HS-5 (cell line): Measurements from ENCODE around the gene ABHD10.

Experiments
- DNase-seq: peaks from one replicate; pipeline ENCODE4 v3.0.0-alpha.2; 2012; ENCODE audit warnings: low read depth

ABHD10 gene

DNA sequence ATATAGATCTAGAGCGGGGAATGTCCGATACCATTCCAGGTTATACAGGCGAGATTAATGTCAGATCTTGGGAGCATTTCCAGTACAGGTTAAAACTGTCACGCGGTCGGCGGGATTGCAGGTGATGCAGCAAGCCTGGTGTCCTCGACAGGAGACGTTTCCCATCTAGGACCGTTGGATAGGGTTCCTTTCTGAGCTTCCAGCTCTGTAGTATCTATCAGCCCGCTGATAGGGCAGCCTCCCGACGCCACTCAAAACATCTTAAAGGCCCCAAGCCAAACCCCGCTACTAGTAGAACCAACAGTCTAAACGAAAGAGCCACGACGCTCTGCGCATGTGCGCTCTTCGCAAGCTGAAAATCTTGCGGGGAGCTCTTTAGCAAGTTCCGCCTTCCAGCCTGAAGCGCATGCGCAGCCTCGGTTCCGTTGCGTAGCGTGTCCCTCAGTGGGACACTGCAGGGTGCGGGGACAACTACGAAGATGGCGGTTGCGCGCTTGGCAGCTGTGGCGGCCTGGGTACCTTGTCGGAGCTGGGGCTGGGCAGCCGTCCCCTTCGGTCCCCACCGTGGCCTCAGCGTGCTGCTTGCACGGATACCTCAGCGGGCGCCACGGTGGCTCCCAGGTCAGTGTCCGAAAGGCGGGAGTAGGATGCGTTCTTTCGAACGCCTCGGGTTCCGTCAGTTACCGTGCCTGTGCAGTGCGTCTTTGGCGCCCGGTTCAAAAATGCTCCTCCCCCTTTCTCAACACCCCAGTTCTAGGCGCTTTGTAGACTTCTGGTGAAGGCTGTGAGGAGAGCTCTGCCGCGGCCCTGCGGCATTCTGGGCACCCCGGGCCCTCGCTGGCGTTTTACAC is at the start of gene ABHD10:
Gene ABHD10, plus strand, starts transcription at position 444 of the 851 bp plus-strand sequence. Its CDS starts 36 bp downstream, at position 480.
- DNase-seq: peak; percentile 93

DNA sequence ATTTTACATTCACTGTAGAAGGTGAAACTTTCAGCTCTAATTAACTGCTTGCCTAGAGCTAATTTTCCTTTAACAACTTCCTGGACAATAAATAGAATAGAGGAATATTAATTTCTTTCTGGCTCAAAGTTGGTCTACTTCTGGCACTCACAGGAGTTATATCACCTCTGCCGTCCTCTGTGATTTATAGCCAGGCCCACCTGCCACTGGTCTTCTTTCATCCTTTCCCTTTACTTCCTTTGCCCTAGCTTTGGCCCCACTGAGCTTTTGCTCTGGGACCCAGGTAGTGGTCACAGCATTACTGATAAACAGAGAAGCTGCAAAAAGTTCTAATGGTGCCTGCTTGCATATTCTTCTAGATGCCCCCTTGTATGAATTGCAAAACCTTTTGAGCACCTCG is 49.3 kb upstream of the ABHD10 start:
- no peak for DNase-seq

DNA sequence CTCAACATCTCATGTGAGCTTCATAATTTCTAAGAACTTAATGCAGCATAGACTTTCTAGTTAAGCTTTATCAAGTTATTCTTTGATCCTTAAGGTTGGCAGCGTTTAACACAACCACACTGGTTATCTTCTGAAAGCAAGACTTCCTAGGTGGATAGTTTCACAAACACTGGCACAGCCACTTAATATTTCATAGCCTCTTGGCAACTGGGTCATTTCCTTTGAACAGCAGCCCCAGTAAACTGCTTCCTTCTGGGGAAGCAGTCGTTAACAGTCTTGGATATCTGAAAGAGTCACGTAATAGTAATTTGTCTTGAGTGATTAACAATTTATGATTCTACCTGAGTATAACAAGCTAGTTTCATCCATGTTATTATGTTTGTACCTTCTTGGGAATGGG is 45.9 kb upstream of the ABHD10 start:
- no peak for DNase-seq

DNA sequence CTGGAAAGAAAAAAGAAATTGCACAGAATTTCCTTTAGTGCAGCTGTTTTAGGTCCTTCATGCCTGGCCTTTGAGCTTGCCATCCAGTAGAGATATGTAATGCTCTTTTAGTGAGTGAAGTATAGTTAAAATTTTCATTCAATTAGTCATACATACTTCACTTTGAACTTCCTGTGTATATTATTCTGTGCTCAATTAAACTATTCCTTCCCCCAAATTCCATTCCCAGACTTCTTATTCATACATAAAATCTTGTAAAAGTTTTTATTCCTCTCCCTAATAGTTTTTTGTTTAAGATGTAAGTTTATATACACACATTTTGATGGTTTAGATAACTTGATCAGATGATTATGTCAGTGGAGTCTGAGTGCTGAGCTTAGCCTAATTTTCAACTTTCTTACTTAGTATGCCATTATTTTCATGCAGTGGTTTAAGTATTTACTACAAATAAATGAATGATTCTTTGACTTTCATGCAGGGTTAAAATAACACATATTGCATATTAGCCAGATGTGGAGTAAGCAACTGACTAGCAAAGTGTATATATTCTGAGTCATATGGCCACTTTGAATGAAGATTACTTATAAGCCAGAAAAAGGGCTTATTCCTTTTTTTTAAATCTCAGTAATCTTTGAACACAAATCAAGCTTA is 42.5 kb upstream of the ABHD10 start:
- peak; percentile 80 for DNase-seq

DNA sequence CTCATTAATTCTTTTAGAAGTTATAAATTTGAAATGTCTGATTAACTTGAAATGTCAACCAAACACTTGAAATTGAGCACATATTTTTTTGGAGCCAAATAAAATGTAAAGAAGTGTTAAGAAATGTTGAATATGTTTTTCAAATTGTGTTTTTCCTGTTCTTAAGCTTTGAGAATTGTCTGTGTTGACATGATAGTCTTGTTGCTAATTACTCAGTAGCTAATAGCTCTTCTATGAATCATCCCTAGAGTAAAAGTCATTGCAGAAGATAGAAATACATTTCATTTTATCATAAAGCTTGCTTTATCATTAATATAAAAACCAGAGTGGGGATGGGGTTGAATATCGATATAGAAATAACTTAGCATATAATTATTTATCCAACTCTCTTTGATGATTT is 41.9 kb upstream of the ABHD10 start:
- no peak for DNase-seq

DNA sequence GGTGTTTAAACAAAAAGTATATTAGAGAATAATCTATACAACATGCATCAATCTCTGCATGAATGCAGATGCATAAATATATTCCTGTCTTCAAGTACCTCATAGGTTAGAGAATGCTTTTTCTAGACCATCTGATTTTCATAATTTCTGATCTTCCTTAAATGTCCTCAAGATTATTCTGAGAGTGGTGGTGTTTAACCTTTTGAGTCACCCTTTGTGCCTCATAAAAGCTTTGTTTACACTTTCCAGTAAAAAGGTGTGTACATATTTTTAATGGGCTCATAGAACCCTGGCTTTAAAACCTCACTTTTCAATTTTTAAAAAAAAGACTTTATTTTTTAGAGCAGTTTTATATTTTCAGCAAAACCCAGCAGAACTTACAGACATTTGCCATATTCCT is 41.0 kb upstream of the ABHD10 start:
- DNase-seq: no peak

DNA sequence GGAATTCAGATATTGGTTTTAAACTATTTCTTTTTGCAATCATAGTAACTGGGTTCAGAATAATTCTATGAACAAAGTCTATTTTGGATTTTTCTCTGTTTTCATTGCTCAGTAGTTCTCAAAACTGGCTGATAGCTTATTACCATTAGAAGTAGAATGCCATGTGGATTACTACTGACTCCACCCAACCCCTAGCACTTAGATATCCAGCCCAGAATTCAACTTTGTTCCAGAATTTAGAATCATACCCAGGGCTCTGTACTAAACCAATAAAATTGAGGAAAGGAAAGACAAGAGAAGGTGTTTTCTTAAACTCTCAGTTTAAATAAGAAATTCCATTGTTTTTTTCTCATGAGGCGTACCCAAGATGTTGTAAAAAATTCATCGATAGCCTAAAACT is 39.0 kb upstream of the ABHD10 start:
- DNase-seq: no peak

DNA sequence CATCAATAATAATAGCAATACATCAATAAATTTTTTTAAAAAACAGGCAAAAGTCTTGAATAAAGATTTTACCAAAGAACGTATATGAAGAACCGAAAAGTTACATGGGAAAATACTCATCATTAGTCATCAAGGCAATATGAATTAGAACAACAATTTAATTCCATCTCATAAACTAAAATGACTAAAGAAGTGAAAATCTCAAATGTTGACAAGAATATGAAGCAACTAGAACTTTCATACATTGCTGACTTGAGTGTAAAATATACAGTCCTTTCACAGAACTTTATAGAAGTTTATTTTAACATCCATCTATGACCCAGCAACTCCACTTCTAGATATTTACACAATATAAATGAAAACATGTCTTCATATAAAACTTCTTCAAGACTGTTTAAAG is 35.3 kb upstream of the ABHD10 start:
- no peak for DNase-seq

DNA sequence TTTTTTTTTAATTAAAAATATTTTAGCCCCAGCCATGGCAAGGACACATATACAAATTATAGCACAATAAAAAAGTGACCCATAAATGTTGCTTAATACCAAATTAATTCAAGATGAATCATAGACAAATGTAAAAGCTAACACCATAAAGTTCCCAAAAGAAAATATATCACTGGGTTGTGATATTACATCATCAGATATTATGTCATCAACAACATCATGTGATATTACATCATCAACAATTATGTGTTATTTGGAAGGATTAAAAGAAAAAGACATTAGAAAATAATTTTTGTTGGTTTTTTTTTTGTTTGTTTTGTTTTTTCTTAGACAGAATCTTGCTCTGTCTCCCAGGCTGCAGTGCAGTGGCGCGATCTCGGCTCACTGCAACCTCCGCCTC is 34.5 kb upstream of the ABHD10 start:
- no peak for DNase-seq

DNA sequence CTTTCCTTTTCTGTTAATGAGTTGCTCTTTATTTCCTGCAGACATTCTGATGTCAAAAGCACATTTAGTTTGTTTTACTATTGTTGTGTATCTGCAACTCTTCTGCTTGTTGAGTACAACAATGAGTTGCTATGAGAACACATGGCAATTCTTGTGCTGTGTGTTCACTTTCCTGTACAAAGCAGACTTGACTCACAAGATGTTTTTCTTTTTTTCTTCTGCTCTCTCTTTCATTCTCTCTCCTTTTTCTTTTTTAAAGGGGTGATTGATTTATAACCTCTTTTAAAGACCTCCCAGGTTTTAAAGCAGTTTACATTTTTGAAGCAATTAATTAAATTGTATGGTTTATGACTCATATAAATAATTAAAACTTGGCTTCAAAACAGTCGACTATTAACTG is 31.6 kb upstream of the ABHD10 start:
- DNase-seq: no peak

DNA sequence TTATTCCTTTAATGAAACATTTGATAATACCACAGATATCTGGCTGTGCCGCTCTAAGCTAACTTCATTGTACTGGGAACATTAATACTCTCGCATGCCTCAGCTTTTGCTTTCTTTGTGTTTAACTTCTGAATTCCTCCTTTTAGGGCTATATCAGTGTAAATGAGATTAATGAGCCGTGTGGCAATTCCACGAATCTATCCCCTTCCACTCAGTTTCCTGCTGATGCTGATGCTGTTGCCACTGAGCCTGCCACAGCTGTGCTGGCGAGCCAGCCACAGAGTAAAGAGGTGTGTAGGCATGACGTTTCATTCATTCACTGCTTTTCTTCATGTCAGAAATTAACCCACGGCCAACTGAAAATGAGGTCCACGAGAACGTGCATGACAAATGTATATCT is 30.0 kb upstream of the ABHD10 start:
- no peak for DNase-seq

DNA sequence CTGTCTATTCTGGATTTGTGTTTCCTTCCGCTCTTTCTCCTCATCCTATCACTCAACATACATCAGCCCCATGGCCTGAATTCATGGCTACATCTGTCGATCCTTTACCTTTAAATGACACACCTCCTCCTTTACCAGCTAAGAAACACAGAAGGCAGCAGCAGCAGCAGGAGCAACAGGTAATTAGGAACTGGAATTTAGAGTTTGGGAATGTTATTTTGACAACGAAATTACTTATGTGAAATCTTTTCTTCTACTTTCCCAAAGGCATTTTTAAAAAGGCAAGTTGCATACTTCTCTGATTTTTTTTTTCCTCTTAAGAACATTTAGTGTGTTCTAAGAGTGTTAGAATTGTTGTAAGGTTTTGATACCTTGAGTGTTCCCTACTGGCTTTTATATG is 29.1 kb upstream of the ABHD10 start:
- no peak for DNase-seq

DNA sequence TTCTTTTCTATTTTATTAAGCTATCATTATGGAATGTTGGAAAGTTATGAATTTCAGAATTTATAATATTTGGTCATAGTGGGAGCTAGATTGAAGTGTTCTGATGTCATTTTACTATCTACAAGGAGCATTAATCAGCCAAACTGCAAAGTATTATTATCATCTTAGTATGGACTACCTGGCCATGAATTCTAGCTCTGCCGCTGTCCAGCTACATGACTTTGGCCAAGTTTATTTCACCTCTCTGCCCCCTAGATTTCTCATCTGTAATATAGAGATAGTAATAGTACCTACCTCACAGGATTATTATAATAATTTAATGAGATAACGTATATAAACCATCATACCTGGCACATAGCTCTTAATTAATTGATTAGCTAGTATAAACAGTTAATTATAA is 27.8 kb upstream of the ABHD10 start:
- DNase-seq: no peak

DNA sequence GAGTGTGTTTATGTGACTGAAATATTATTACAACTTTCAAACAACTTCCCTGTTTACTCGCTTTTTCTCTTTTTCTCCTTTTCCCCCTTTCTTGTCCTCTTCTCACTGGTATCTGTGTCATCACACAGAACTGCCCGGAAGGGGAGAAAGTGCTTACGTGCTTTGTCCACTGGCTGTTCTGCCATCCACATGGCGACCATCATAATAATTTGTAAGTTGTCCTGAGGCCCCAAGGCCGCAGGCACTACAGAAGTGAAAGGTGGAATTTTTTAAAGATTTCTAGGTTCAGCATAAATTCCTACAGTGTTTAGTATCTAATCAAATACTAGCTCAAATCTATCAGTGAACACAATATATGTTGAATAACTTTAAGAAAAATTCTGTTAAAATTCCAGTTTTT is 26.7 kb upstream of the ABHD10 start:
- no peak for DNase-seq

DNA sequence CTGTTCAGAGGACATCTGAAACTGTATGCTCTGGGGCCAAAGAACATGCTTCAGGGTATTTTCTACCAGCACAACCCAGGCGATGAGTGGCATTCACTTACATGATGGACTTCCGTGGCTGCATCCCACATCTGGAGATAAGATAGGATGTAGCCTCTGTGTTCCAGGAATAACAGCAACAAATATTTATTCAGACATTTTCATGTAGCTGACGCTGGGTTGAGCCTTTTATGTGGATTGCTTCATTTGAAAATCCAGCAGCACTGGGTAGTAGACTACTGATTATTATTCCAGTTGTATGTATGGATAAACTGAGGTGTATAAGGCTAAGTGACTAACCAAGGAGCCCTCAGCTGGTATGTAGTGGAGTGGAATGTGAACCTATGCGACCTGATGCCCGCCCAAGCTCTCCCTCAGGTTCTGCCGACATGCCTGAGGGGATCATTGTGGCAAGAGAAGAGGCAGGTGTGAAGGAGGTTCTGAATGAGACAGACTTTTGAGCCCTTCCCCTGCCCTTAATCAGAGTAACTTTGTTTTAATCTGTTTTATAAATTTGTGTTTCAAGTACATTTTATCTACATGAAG is 25.9 kb upstream of the ABHD10 start:
- no peak for DNase-seq

DNA sequence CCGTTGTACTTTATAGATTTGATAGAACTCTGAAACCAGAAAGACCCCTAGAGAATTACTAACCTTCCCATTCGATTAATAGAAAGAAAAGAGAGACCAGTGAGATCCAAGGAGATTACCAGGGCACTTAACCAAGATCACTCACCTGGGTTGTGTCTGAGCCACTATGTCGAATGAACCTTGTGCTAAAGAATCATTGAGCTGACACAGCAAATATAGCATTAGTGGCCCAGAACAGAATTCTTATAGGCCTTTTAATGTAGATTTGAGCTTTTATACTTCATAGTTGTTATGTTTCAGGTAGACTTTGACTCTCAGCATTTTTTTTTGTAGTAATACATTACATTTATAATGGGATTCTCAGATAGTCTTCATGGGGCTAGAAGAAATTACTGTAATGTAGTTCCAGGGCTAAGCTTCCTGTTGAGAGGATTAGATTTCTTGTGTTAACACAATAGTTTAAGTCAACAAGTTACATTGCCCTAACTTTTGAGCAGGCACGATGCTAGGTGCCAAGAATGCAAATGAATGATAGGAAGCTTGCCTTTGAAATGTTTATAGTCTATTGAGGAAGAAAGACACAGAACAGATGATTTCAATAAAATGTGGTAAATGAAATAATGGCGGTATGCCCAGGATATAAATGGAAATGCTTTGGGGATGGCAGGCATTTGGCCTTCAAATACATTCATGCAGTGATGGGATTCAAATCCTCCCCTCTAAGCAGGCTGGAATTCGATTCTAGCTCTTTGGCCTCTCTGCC is 24.4 kb upstream of the ABHD10 start:
- DNase-seq: no peak

DNA sequence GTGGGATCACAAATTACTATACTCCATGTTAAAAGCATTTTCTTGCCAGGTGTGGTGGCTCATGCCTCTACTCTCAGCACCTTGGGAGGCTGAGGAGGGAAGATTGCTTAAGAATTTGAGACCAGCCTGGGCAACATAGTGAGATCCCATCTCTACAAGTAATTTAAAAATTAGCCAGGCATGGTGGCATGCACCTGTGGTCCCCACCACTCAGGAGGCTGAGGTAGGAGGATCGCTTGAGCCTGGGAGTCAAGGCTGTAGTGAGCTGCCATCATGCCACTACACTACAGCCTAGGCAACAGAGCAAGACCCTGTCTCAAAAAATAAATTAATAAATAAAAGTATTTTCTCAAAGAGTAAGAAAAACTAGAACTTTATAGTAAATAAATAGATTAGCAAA is 22.9 kb upstream of the ABHD10 start:
- DNase-seq: no peak

DNA sequence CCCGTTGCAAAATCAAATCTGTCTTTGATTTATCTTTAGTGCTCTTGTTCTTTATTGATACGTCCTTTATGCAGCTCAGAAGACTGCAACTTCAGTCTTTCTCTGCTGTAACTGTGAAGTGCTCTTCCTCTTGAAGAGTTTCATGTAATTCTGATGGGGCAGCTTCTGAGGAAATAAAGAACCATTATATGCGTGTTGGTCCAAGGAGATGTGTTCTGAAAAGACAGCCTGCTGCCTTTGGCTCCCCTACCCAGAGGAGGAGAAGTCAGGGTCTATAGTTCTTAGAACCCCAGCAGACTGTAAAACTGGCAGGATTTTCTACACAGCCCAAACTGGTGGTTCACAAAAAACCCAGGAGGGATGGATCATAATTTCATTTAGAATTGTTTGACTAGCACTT is 22.4 kb upstream of the ABHD10 start:
- no peak for DNase-seq

DNA sequence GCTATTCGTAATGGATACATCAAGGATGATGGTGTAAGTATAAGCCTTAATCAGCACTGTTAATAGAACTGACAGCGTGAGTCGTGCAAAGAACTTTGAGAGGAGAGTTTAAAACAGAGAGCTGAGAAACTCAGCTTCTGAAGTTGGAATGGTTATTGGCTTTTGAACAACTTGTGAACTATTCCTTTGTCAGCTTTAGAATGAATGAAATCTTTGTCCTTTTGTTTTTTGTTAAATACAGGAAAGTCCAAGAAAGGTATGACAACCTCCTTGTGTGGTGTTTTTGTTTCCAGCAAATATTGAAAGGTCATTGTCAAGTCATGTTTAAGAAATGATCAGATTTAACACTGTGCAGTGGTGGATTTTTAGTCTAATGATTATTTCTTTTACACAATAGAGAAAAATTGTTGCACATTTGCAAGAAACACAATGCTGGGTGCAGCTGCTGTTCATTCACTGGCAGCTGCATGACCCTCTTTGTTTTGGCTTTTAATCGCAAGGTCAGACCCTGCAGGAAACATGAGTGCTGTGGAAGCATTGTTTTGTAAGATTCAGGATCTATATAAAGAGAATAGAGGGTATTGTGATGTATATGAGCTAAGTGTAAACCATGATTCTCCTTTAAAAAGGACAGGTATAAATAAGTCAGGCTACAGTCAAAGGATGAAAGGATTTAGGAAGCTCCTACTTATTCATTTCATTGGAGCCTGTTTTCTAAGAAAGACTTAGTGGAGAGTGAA is 21.7 kb upstream of the ABHD10 start:
- no peak for DNase-seq

DNA sequence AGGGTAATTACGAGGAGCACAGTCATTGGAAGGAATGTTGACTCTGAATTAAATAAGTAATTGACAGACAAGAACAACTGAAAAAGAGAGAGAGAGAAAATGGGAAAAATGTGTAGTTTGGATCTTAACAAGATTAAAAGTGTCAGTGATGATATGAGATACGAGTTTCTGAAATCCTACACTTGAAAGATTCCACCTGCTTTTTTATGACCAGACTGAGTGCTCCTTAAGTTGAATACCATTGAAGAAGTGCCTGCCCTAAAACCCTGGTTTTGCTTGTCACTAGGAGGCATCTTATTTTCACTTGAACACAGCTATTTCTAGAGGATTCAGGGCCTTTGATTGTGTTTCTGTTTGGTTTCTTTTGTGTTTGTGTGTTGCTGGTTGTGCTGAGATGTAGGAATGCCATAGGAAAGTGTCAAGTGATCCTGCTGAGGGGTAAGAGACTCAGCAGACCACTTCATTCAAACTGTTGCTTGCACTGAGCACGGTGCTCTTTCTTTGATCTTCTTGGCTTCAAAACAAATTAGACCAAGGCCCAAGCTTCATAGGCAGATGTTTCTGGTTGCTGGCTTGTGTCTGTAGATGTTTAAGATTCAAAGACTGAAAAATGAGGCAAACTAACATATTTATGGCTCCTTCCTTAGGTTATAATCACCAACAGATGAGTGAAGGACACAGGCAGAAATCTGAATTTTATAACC is 17.2 kb upstream of the ABHD10 start:
- DNase-seq: no peak

DNA sequence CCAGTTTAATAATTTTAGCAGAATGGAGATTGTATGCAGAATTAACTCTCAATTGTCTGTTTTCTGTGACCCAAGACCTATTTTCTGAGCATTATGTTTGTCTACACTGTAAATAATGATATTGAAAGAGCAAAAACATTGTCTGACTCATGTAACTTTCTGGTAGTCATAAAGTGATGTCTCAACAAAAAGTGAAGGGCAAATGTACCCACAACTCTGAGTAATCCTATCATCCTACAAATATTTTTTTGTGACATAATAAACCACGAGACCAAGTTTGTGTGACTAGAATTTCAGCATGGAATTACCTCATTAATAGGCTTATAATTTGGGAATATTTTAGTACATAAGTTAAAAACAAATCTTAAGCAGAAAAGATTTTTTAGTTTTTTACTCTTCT is 15.4 kb upstream of the ABHD10 start:
- DNase-seq: peak; percentile 65
